IMR-90 (cell line): ENCODE measurements around the gene HCN2. TPM values are rescaled to one million over a fixed set of nuclear protein-coding genes. Genes with fewer than 3 reads are reported as not detected.

ENCODE experiments used
- ATAC-seq: fragments of 200-7000 bp; cut with Tn5 transposase; 2 replicates; pipeline ENCODE4 v1.9.1; 2020; ENCODE audit warnings: low read depth, mild to moderate bottlenecking, moderate library complexity
- BruUV-seq: library from RNA; stranded (reverse); fragments of 400-500 nt; replicated peaks from 2 replicates; lab custom pipeline; 2021; lab: Mats Ljungman, UMichigan
- CTCF ChIA-PET: fragments of 300-600 bp; formaldehyde crosslinking; extraction: SDS; loops from one replicate; lab custom pipeline; 2021; ENCODE audit warnings: antibody characterized with exemption; lab: Yijun Ruan, JAX
- POLR2A ChIA-PET: fragments of 300-600 bp; sonication (Branson Sonifier 250); formaldehyde crosslinking; loops from one replicate; lab custom pipeline; 2022; ENCODE audit warnings: antibody characterized with exemption; ENCODE audit not compliant: unreplicated experiment; lab: Charles Lee
- DNase-seq: peaks from one replicate; pipeline ENCODE4 v3.0.0; 2013
- H2AFZ ChIP-seq: replicated peaks from 2 replicates; pipeline ENCODE3; 2013; ENCODE audit warnings: low read length, mild to moderate bottlenecking; ENCODE audit not compliant: poor library complexity
- H2AK5ac ChIP-seq: 2 replicates; pipeline ENCODE4 v1.6.1; 2013; ENCODE audit warnings: low read depth, low read length, inconsistent platforms
- H2AK9ac ChIP-seq: replicated peaks from 2 replicates; pipeline ENCODE3; 2013; ENCODE audit warnings: mild to moderate bottlenecking, low read depth, low read length, moderate library complexity; ENCODE audit not compliant: poor library complexity
- H2BK120ac ChIP-seq: 2 replicates; pipeline ENCODE4 v1.6.1; 2013; ENCODE audit warnings: low read depth, low read length, inconsistent platforms
- H2BK15ac ChIP-seq: 3 replicates; pipeline ENCODE4 v1.6.1; 2013; ENCODE audit warnings: low read depth, low read length, inconsistent platforms
- H2BK20ac ChIP-seq: 2 replicates; pipeline ENCODE4 v1.6.1; 2013; ENCODE audit warnings: low read depth, mild to moderate bottlenecking, inconsistent platforms, low read length, moderate library complexity
- H2BK5ac ChIP-seq: 2 replicates; pipeline ENCODE4 v1.6.1; 2013; ENCODE audit warnings: mild to moderate bottlenecking, low read depth, low read length, inconsistent platforms; ENCODE audit not compliant: poor library complexity, severe bottlenecking
- H3K14ac ChIP-seq: replicated peaks from 2 replicates; pipeline ENCODE4 v1.6.1; 2013; ENCODE audit warnings: low read depth, low read length, inconsistent platforms
- H3K18ac ChIP-seq: 2 replicates; pipeline ENCODE4 v1.6.1; 2013; ENCODE audit warnings: low read depth, low read length, control low read depth
- H3K23ac ChIP-seq: 2 replicates; pipeline ENCODE4 v1.6.1; 2013; ENCODE audit warnings: low read depth, low read length, inconsistent platforms
- H3K27ac ChIP-seq: 2 replicates; pipeline ENCODE4 v1.5.1; 2013; ENCODE audit warnings: mild to moderate bottlenecking, control low read depth, low read length; ENCODE audit not compliant: insufficient read depth
- H3K27me3 ChIP-seq: 2 replicates; pipeline ENCODE4 v1.6.1; 2013; ENCODE audit warnings: low read length; ENCODE audit not compliant: control insufficient read depth, insufficient read depth
- H3K36me3 ChIP-seq: 2 replicates; pipeline ENCODE4 v1.6.1; 2013; ENCODE audit warnings: low read length, mixed read lengths; ENCODE audit not compliant: control insufficient read depth, insufficient read depth
- H3K4ac ChIP-seq: 2 replicates; pipeline ENCODE4 v1.6.1; 2013; ENCODE audit warnings: low read depth, low read length, inconsistent platforms
- H3K4me1 ChIP-seq: 2 replicates; pipeline ENCODE4 v1.6.1; 2013; ENCODE audit warnings: low read length, mixed read lengths; ENCODE audit not compliant: control insufficient read depth, insufficient read depth
- H3K4me2 ChIP-seq: 2 replicates; pipeline ENCODE4 v1.6.1; 2013; ENCODE audit warnings: low read depth, mild to moderate bottlenecking, control low read depth, low read length, moderate library complexity
- H3K4me3 ChIP-seq: 2 replicates; pipeline ENCODE4 v1.5.1; 2013; ENCODE audit warnings: low read depth, mild to moderate bottlenecking, control low read depth, low read length, moderate library complexity; ENCODE audit not compliant: insufficient read depth
- H3K56ac ChIP-seq: 2 replicates; pipeline ENCODE4 v1.6.1; 2013; ENCODE audit warnings: low read length, inconsistent platforms; ENCODE audit not compliant: insufficient read depth; ENCODE audit errors: extremely low read depth
- H3K79me1 ChIP-seq, 2 experiments: 2 replicates each; pipeline ENCODE4 v1.6.1; 2013; ENCODE audit warnings: low read length in 2 of 2, inconsistent platforms in 1 of 2, low read depth in 1 of 2
- H3K9ac ChIP-seq: 2 replicates; pipeline ENCODE4 v1.6.1; 2013; ENCODE audit warnings: low read depth, low read length, control low read depth
- H3K9me1 ChIP-seq: 2 replicates; pipeline ENCODE4 v1.6.1; 2013; ENCODE audit warnings: low read length, inconsistent platforms; ENCODE audit not compliant: insufficient read depth
- H3K9me3 ChIP-seq: 2 replicates; pipeline ENCODE4 v1.6.1; 2013; ENCODE audit warnings: low read length; ENCODE audit not compliant: control insufficient read depth, insufficient read depth
- H4K20me1 ChIP-seq: 2 replicates; pipeline ENCODE4 v1.6.1; 2013; ENCODE audit warnings: low read length, inconsistent platforms; ENCODE audit not compliant: insufficient read depth
- H4K5ac ChIP-seq: 2 replicates; pipeline ENCODE4 v1.6.1; 2013; ENCODE audit warnings: mild to moderate bottlenecking, low read depth, low read length, control low read depth
- H4K8ac ChIP-seq, 2 experiments: 2 replicates each; pipeline ENCODE4 v1.6.1; 2013; ENCODE audit warnings: low read depth in 2 of 2, low read length in 2 of 2, control low read depth in 1 of 2, inconsistent platforms in 1 of 2
- H4K91ac ChIP-seq: 2 replicates; pipeline ENCODE4 v1.6.1; 2013; ENCODE audit warnings: low read depth, low read length, inconsistent platforms; ENCODE audit not compliant: insufficient read depth
- BHLHE40 ChIP-seq: fragments of 150-350 bp; IDR thresholded peaks from 2 replicates; pipeline ENCODE4 v1.6.1; 2016; ENCODE audit warnings: mild to moderate bottlenecking, low read depth, low read length
- CEBPB ChIP-seq: IDR thresholded peaks from 2 replicates; pipeline ENCODE4 v1.6.1; 2012; ENCODE audit warnings: low read depth, low read length, improper control_type of control experiment
- CHD1 ChIP-seq: IDR thresholded peaks from 2 replicates; pipeline ENCODE4 v1.6.1; 2012; ENCODE audit warnings: low read depth, low read length, improper control_type of control experiment
- CTCF ChIP-seq: conservative IDR thresholded peaks from 2 replicates; pipeline ENCODE4 v1.5.1; 2012; ENCODE audit warnings: mild to moderate bottlenecking, low read depth, low read length, improper control_type of control experiment
- ELK1 ChIP-seq: fragments of 150-350 bp; IDR thresholded peaks from 2 replicates; pipeline ENCODE4 v1.6.1; 2016; ENCODE audit warnings: low read depth, mild to moderate bottlenecking, low read length, moderate library complexity, borderline replicate concordance
- FOS ChIP-seq: fragments of 150-350 bp; IDR thresholded peaks from 2 replicates; pipeline ENCODE4 v1.6.1; 2016; ENCODE audit warnings: low read depth, low read length
- MAFK ChIP-seq: IDR thresholded peaks from 2 replicates; pipeline ENCODE4 v1.6.1; 2012; ENCODE audit warnings: low read depth, low read length, improper control_type of control experiment
- MXI1 ChIP-seq: IDR thresholded peaks from 2 replicates; pipeline ENCODE4 v1.6.1; 2012; ENCODE audit warnings: low read depth, mild to moderate bottlenecking, low read length, moderate library complexity, borderline replicate concordance
- NFE2L2 ChIP-seq: fragments of 150-350 bp; IDR thresholded peaks from 2 replicates; pipeline ENCODE4 v1.6.1; 2016; ENCODE audit warnings: low read depth, mild to moderate bottlenecking, low read length
- POLR2A ChIP-seq: IDR thresholded peaks from 2 replicates; pipeline ENCODE4 v1.6.1; 2012; ENCODE audit warnings: mild to moderate bottlenecking, low read depth, low read length
- RFX5 ChIP-seq: IDR thresholded peaks from 2 replicates; pipeline ENCODE4 v1.8.0; 2012; ENCODE audit warnings: low read depth, mild to moderate bottlenecking, low read length, moderate library complexity
- SMC3 ChIP-seq: fragments of 150-350 bp; IDR thresholded peaks from 2 replicates; pipeline ENCODE4 v1.6.1; 2016; ENCODE audit warnings: low read depth, mild to moderate bottlenecking, antibody characterized with exemption, low read length, moderate library complexity
- USF2 ChIP-seq: fragments of 150-350 bp; IDR thresholded peaks from 2 replicates; pipeline ENCODE4 v1.6.1; 2017; ENCODE audit warnings: mild to moderate bottlenecking, antibody characterized with exemption, low read length, low read depth
- WGBS, 2 experiments: methylation state at CpG; one replicate each; pipeline versions ENCODE4 v1.1.5 to v1.1.7; 2013; ENCODE audit warnings: missing lambda C conversion rate in 2 of 2; ENCODE audit not compliant: insufficient read length in 1 of 2; ENCODE audit errors: extremely low coverage in 2 of 2; 5-methylcytosine and 5-hydroxymethylcytosine counted together
- dilution Hi-C: fragments of 300-500 bp; cut with HindIII; formaldehyde crosslinking; loops from one replicate; pipeline ENCODE4 v1.14.3; 2018; ENCODE audit warnings: low sequenced_read_pairs; ENCODE audit not compliant: unreplicated experiment
- in situ Hi-C: fragments of 300-500 bp; cut with MboI; formaldehyde crosslinking; loops from 3 replicates; pipeline ENCODE4 v1.14.3; 2019; ENCODE audit warnings: low sequenced_read_pairs, inconsistent platforms, mixed read lengths
- intact Hi-C: fragments of 100-400 bp; cut with micrococcal nuclease; formaldehyde crosslinking; loops from 2 replicates; pipeline ENCODE4 v1.10.0; 2022
- polyA plus RNA-seq, 3 experiments: library from polyadenylated mRNA; depleted of rRNA; stranded (reverse); fragments of >200 nt; gene quantifications; 2 replicates each; pipeline ENCODE4 v1.2.3, GENCODE V29; 2012; ENCODE audit warnings: low replicate concordance in 1 of 3
- total RNA-seq: library from RNA; depleted of rRNA; stranded (reverse); fragments of >200 nt; gene quantifications from 2 replicates; pipeline ENCODE4 v1.2.3, GENCODE V29; 2012

HCN2 gene
- total and polyA plus RNA-seq, 2 of the 4 experiments (the other 2 are of a cell fraction) = 0.72 to 2.6 TPM

- TF ChIP-seq USF2 = no peak
- no peak for TF ChIP-seq MAFK
- no peak for TF ChIP-seq CEBPB
Measured at GRCh38 chr19:615619-616018, 25.9 kb downstream of the HCN2 start (continued).

GRCh38 chr19:616062-616700 is 26.5 kb downstream of the HCN2 start:
- H3K9me3 ChIP-seq = no peaks in the 10 kb centered on the region
- H2AK5ac ChIP-seq = no peak overlapping the region
- H3K4me2 ChIP-seq = no peak overlapping the region
- H2AFZ ChIP-seq = no peak overlapping the region
- H3K9ac ChIP-seq = no peak overlapping the region
- no TSS peak for BruUV-seq
- H3K27me3 ChIP-seq = no peaks in the 10 kb centered on the region; the same call in 1 of the 2 replicates
- CTCF ChIA-PET = no interaction called here
- H2BK5ac ChIP-seq = no peak overlapping the region
- in situ Hi-C loops = no loop called here
- DNase-seq = no peak
- no peak overlapping the region for H4K8ac ChIP-seq
- H2BK120ac ChIP-seq = no peak overlapping the region
- no peak overlapping the region for H3K4ac ChIP-seq
- no peak overlapping the region for H3K14ac ChIP-seq
- no peak overlapping the region for H2AK9ac ChIP-seq
- H3K79me1 ChIP-seq = no peaks in the 10 kb centered on the region
- H2BK20ac ChIP-seq = no peak overlapping the region
- peaks cover 29% of the 10 kb centered on the region for H3K36me3 ChIP-seq
- H2BK15ac ChIP-seq = no peak overlapping the region
- no peak overlapping the region for H3K4me3 ChIP-seq
- ATAC-seq = no peak
- H3K27ac ChIP-seq = no peak overlapping the region
- no peak overlapping the region for H3K56ac ChIP-seq
- H4K20me1 ChIP-seq = peaks cover 8% of the 10 kb centered on the region
- WGBS, 2 experiments = 12% methylated on average over 44 of the region's 97 CpGs; no CpG with 5 or more reads in 1 of the 2 experiments
- peaks cover 4% of the 10 kb centered on the region for H3K9me1 ChIP-seq
- no peak overlapping the region for H4K5ac ChIP-seq
- H3K18ac ChIP-seq = no peak overlapping the region
- POLR2A ChIA-PET = no interaction called here
- no peak overlapping the region for H4K91ac ChIP-seq
- intact Hi-C loops = no loop called here
- dilution Hi-C loops = no loop called here
- peaks cover 4% of the 10 kb centered on the region for H3K4me1 ChIP-seq
- no peak overlapping the region for H3K23ac ChIP-seq
- TF ChIP-seq SMC3 (no peak), POLR2A (no peak), BHLHE40 (no peak), FOS (no peak), MXI1 (no peak), CEBPB (no peak), CHD1 (no peak), CTCF (no peak), RFX5 (no peak), ELK1 (no peak), NFE2L2 (no peak)
